ENCODE measurements around the gene NMD3.

DNA sequence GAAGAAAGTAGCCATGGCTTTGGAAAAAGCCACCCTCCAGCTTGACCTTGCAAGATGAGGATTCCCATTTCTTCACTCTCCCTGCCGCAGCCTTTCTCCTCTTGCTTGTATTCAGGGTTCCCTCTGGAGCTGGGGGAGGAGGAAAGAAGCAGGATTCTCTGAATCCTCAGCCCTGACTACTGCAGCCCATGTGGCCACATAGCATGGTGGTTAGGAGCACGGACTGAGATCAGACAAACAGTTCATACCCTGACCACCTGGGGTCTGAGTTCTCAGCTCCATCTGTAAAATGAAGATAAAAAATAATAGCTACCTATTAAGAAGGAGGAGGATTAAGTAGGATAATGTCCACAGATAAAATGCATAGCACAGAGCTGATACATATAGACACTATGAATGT lies 72.3 kb downstream of the NMD3 start:
- no peak for TF ChIP-seq CTCF (IDR thresholded peaks at IDR 0.05)
- no peak for TF ChIP-seq EZH2 (IDR thresholded peaks at IDR 0.05)
- no peak for TF ChIP-seq EZH2phosphoT487 (IDR thresholded peaks at IDR 0.05)

Measured in neural progenitor cell (in vitro differentiated cells).